ACC112 (cell line): ENCODE results near the gene GDAP2.
A peak's percentile ranks its signal among the peaks of the same experiment; 100 is the strongest.

Experiments used
- H2AFZ ChIP-seq: fragments of 200-600 bp; sonication (generic); one replicate; pipeline ENCODE4 v1.6.0; 2017; ENCODE audit warnings: antibody characterized with exemption, low read length; ENCODE audit not compliant: unreplicated experiment
- H3K27ac ChIP-seq: fragments of 200-600 bp; sonication (generic); 2 replicates; pipeline ENCODE4 v1.5.1; 2014; ENCODE audit warnings: low read depth, mild to moderate bottlenecking, antibody characterized with exemption, low read length, moderate library complexity
- H3K27me3 ChIP-seq: fragments of 200-600 bp; sonication (generic); 2 replicates; pipeline ENCODE4 v1.6.1; 2014; ENCODE audit warnings: mild to moderate bottlenecking, antibody characterized with exemption, low read length, moderate library complexity, mixed read lengths; ENCODE audit not compliant: insufficient read depth
- H3K36me3 ChIP-seq: fragments of 200-600 bp; sonication (generic); 2 replicates; pipeline ENCODE4 v1.6.1; 2016; ENCODE audit warnings: mild to moderate bottlenecking, antibody characterized with exemption, low read length, moderate library complexity, mixed read lengths; ENCODE audit not compliant: insufficient read depth
- H3K4me1 ChIP-seq: fragments of 200-600 bp; sonication (generic); one replicate; pipeline ENCODE4 v1.6.1; 2016; ENCODE audit warnings: low read length, mixed read lengths; ENCODE audit not compliant: insufficient read depth, unreplicated experiment, control insufficient read depth
- H3K4me3 ChIP-seq: fragments of 200-600 bp; sonication (generic); 2 replicates; pipeline ENCODE4 v1.5.1; 2014; ENCODE audit warnings: mild to moderate bottlenecking, low read depth, low read length
- H3K79me2 ChIP-seq: fragments of 200-600 bp; sonication (generic); one replicate; pipeline ENCODE4 v1.6.0; 2016; ENCODE audit warnings: low read length; ENCODE audit not compliant: control insufficient read depth, unreplicated experiment, insufficient read depth

Gene GDAP2

GRCh38 chr1:117825414-117825813 is 104.0 kb downstream of the GDAP2 start:
- no peaks in the 10 kb centered on the region for H3K27me3 ChIP-seq
- H3K4me3 ChIP-seq = no peak overlapping the region
- H3K27ac ChIP-seq = peak overlapping the region; percentile 80
- no peaks in the 10 kb centered on the region for H3K36me3 ChIP-seq
- H2AFZ ChIP-seq = peak overlapping the region; percentile 57
- H3K4me1 ChIP-seq = peaks cover 62% of the 10 kb centered on the region
- no peaks in the 10 kb centered on the region for H3K79me2 ChIP-seq

GRCh38 chr1:117824616-117825015 is 104.8 kb downstream of the GDAP2 start:
- Histone ChIP-seq H2AFZ (no peak overlapping the region), H3K4me3 (no peak overlapping the region), H3K4me1 (peaks cover 62% of the 10 kb centered on the region), H3K79me2 (no peaks in the 10 kb centered on the region), H3K27me3 (no peaks in the 10 kb centered on the region), H3K27ac (no peak overlapping the region), H3K36me3 (no peaks in the 10 kb centered on the region)

GRCh38 chr1:117821774-117822482 is 107.5 kb downstream of the GDAP2 start:
- Histone ChIP-seq H3K36me3 (no peaks in the 10 kb centered on the region), H2AFZ (no peak overlapping the region), H3K4me1 (peaks cover 40% of the 10 kb centered on the region), H3K79me2 (no peaks in the 10 kb centered on the region), H3K27me3 (no peaks in the 10 kb centered on the region), H3K4me3 (no peak overlapping the region), H3K27ac (peak overlapping the region; percentile 49)

- Histone ChIP-seq H3K4me1 (peaks cover 36% of the 10 kb centered on the region), H3K4me3 (no peak overlapping the region), H3K27ac (peak overlapping the region; percentile 49; the same call in 1 of the 2 replicates), H2AFZ (no peak overlapping the region), H3K36me3 (no peaks in the 10 kb centered on the region), H3K79me2 (no peaks in the 10 kb centered on the region), H3K27me3 (no peaks in the 10 kb centered on the region)
Measured at GRCh38 chr1:117821382-117821755, 108.1 kb downstream of the GDAP2 start.

- Histone ChIP-seq H2AFZ (no peak overlapping the region), H3K79me2 (no peaks in the 10 kb centered on the region), H3K4me1 (peaks cover 31% of the 10 kb centered on the region), H3K4me3 (no peak overlapping the region), H3K36me3 (no peaks in the 10 kb centered on the region), H3K27ac (no peak overlapping the region), H3K27me3 (no peaks in the 10 kb centered on the region)
Measured at GRCh38 chr1:117820694-117821381, 108.6 kb downstream of the GDAP2 start.

GRCh38 chr1:117820096-117820495 is 109.3 kb downstream of the GDAP2 start:
- Histone ChIP-seq H3K27ac (no peak overlapping the region), H3K4me1 (peaks cover 23% of the 10 kb centered on the region), H3K27me3 (no peaks in the 10 kb centered on the region), H3K79me2 (no peaks in the 10 kb centered on the region), H3K36me3 (no peaks in the 10 kb centered on the region), H2AFZ (no peak overlapping the region), H3K4me3 (no peak overlapping the region)

- H3K4me1 ChIP-seq = peaks cover 15% of the 10 kb centered on the region
- H3K36me3 ChIP-seq = no peaks in the 10 kb centered on the region
- H3K27ac ChIP-seq = no peak overlapping the region
- no peaks in the 10 kb centered on the region for H3K79me2 ChIP-seq
- no peaks in the 10 kb centered on the region for H3K27me3 ChIP-seq
- no peak overlapping the region for H2AFZ ChIP-seq
- no peak overlapping the region for H3K4me3 ChIP-seq
Measured at GRCh38 chr1:117819301-117819700, 110.1 kb downstream of the GDAP2 start.

GRCh38 chr1:117818456-117818855 is 111.0 kb downstream of the GDAP2 start:
- no peaks in the 10 kb centered on the region for H3K36me3 ChIP-seq
- no peak overlapping the region for H3K4me3 ChIP-seq
- H3K27me3 ChIP-seq = no peaks in the 10 kb centered on the region
- H2AFZ ChIP-seq = no peak overlapping the region
- H3K4me1 ChIP-seq = peaks cover 15% of the 10 kb centered on the region
- H3K27ac ChIP-seq = no peak overlapping the region
- no peaks in the 10 kb centered on the region for H3K79me2 ChIP-seq

- Histone ChIP-seq H3K4me1 (peaks cover 15% of the 10 kb centered on the region), H3K27ac (no peak overlapping the region), H2AFZ (no peak overlapping the region), H3K79me2 (no peaks in the 10 kb centered on the region), H3K4me3 (no peak overlapping the region), H3K27me3 (no peaks in the 10 kb centered on the region), H3K36me3 (no peaks in the 10 kb centered on the region)
Measured at GRCh38 chr1:117817629-117818028, 111.8 kb downstream of the GDAP2 start.

- no peaks in the 10 kb centered on the region for H3K27me3 ChIP-seq
- H3K36me3 ChIP-seq = no peaks in the 10 kb centered on the region
- peaks cover under 1% of the 10 kb centered on the region for H3K4me1 ChIP-seq
- no peaks in the 10 kb centered on the region for H3K79me2 ChIP-seq
- H3K4me3 ChIP-seq = no peak overlapping the region
- H3K27ac ChIP-seq = no peak overlapping the region
- no peak overlapping the region for H2AFZ ChIP-seq
Measured at GRCh38 chr1:117815926-117816325, 113.5 kb downstream of the GDAP2 start.
